Fibroblast of upper back skin (primary cell): Measurements from ENCODE around the gene ISX.

Experiments
- DNase-seq: peaks from one replicate; pipeline ENCODE4 v3.0.0-alpha.2; 2013

The ISX gene

GRCh38 chr22:35114131-35114980 is 48.4 kb downstream of the ISX start:
- DNase-seq: no peak

DNA sequence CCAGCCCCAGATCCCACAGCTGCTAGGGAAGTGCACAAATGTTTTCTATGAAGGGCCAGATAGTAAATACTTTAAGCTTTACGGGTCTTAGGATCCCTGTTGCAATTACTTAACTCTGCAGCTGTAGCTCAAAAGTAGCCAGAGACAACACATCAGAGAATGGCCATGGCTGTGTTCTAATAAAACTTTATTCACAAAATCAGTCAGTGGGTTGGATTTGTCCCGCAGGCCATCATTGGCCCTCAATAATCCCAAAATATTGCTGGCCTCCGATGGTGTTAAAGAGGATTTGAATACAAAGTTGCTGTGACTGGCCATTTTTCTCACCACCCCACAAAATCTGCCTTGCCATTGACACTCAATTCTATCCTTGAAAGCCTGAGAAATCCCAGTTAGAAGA is 49.6 kb downstream of the ISX start:
- DNase-seq: no peak

GRCh38 chr22:35116269-35116668 is 50.3 kb downstream of the ISX start:
- no peak for DNase-seq

- no peak for DNase-seq
Measured at GRCh38 chr22:35116817-35117216, 50.9 kb downstream of the ISX start.

GRCh38 chr22:35119494-35119893 is 53.5 kb downstream of the ISX start:
- DNase-seq: no peak

- DNase-seq: no peak
Measured at GRCh38 chr22:35124691-35125219, 58.8 kb downstream of the ISX start.

DNA sequence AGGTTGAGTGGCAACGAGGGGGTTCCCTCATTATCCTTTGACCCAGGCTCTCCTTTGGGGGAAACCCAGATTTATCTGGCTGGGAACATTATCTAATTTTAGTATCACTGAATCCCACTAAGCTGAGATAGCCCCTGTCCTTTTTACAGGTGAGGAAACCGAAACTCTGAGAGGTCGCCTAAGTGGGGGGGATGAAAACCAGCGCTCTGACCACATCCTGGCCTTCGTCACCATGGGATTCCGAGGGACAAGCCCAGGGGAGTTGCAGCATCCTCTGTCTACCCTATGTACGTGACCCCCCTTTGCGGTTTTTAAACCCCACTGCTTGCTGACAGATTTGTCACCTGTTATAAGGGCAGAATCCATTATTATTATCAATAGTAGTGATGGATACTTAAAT is 61.0 kb downstream of the ISX start:
- DNase-seq: no peak

DNA sequence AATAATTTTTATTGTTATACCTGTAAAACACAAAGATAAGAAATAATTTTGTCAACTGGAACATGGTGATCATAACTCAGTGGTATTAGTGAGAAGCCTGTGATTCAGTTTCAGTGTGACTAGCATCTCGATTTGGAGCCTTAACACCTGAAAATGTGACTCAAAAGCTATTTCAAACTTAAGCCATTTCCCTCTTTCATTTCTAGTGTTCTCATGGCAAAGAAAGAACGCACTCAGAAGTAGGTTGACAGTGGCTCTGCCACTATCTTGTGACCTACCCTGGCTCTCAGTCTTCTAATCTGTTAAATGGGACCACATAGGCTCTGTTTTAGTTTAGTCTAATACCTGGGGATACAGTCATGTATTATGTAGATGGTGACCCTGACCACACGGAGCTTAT is 62.7 kb downstream of the ISX start:
- no peak for DNase-seq

GRCh38 chr22:35131525-35132000 is 65.6 kb downstream of the ISX start:
- no peak for DNase-seq

GRCh38 chr22:35132568-35132967 is 66.6 kb downstream of the ISX start:
- DNase-seq: no peak

- DNase-seq: no peak
Measured at GRCh38 chr22:35133702-35134380, 67.9 kb downstream of the ISX start.

DNA sequence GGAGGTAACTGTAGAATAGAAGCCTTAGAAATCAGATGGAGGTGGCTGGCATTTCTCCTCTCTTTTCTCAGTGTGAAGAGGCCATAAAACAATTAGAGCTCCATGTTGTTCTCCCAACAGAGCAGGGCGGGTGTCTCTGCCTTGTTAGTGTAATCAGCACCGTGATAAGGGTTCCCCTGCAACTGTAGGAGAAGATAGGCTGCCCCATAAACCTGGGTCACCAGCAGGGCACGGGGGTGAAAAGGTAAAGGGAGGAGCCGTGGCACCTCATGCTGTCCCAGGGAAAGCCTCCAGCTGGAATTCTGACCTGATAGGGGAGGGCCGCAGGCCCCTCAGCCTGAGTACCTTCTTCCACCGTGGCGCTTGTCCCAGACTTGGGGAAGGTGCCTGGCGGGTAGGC is 68.7 kb downstream of the ISX start:
- no peak for DNase-seq

DNA sequence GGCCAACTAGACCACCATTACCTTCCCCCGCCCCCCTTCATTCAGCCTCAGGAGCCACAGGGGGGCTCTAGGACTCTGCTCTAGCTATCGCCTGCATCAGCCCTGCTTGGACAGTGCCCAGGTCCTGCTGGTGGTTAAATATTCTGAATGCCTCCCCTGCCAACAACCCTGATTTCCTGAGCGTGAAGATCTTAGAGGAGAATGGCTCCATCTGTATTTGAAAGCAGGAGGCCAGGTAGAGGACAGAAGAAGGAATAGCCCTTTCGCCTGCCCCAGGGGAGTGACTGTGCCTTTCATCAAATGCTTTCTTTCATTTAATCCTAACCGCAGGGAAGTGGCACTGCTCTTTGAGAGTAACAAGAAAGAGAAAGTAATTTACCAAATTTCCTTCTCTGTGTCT is 69.2 kb downstream of the ISX start:
- no peak for DNase-seq
